ENCODE measurements around the gene ZNRD2.

Gene ZNRD2

DNA sequence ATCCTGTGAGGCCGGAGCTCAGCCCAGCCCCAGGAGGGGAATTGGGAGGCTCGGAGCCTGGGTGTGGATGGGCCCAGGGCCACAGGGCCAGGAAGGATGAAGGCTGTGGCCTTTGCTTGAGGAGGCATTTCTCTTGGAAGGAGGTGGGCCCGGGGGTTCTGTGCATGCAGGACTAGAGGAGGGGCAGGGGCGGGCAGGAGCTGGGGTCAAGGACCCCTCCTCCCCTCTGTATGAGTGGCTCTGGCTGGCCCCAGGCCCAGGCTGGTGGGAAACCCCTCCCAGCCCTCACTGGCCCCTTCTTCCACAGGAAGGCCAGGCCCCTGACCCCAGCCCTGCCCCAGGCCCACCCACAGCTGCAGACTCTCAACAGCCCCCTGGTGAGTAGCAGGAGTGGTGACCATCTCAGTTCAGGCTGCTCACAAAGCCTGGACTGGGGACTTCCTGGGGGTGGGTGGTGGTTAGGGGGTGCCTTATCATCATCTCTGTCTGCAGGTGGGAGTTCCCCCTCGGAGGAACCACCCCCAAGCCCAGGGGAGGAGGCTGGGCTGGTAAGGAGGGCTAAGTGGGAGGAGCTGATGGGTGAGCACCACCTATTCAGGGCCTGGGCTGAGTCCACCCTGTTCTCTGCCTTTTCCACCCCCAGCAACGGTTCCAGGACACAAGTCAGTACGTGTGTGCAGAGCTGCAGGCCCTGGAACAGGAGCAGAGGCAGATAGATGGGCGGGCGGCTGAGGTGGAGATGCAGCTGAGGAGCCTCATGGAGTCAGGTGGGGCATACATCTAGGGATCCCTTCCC, 19.4 kb downstream of the ZNRD2 start:
- DNase-seq: no peak

DNA sequence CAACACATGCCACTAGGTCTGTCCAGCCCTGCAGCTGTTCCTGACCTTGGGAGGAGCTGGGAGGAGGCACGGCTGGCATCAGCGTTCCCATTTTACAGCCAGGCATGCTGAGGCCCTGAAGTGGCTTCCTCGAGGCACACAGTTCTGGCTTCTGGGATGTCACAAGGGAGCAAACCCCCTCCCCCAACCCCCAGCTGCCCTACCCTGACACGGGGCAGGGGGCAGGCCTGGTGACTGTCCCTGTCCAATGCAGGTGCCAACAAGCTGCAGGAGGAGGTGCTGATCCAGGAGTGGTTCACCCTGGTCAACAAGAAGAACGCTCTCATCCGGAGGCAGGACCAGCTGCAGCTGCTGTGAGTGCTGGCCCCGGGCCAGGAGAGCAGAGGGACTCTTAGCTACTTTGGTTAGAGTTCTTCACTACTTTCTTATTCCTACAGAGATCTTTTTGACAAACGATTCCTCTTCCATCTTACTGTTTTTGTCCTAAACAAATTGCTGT, 20.0 kb downstream of the ZNRD2 start:
- no peak for DNase-seq

DNA sequence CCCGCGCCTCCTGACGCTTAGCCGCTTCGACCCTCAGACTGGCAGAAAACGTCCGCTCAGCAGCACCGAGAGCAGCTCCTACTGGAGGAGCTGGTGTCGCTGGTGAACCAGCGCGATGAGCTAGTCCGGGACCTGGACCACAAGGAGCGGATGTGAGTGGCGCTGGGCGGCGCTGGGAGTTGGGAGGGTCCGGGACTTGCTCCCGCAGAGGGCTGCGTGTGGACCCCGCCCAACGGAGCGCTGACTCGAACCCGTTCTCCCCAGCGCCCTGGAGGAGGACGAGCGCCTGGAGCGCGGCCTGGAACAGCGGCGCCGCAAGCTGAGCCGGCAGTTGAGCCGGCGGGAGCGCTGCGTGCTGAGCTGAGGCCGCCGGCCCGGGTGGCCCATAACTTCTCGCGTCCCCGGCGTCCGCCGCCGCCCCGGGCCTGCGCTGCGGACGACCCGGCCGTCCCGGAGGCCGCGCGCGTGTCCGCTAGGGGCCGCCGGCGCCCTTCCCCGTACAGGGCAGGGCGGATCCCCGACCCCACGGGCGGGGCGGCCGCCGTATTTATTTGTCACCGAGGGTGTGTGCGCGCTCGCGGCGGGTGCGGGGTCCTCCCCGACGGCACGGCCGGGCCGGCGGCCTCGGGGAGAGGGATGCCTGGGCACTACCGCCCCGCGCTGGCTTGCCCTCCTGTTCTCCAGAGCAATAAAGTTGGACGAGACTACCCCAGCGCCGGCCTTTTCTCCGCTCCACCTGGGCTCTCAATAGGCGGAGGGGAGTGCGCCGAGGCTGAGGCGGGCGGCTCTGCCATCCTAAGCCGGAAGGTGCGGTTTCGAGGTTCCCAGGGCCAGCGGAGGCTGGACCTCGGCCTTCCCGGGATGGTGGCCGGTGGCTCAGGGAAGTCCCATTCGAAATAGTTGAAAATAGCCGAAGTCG, 21.9 kb downstream of the ZNRD2 start:
- no peak for DNase-seq

DNA sequence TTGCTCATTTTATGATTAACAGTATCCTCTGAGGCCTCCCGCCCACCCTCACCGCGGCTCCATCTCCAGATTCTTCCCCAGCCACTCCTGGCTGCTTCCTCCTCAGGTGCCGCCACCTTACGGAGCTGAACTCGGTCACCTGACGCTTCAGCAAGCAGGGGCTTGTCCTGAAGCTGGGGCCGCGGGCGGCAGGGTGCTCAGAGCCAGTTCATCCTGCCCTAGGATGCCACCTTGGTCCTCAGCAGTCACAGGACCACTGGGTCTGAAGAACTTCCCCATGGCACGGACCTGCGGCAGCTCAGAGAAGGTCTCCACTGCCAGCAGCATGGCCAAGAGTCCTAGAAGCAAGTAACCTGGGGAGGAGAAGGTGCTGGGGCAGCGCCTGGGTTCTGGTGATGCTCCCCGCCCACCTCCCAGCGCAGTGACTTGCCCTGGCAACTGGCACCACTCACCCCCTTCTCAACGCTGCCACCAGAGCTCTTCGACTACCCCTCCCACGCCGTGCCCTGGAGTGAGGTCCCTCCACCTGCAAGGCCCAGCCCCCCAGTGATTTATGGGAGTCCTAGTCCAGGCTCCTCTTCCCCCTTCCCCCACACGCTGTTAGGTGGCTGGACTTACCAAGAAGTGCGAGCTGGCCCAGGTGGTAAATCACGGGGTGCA, 22.7 kb downstream of the ZNRD2 start:
- no peak for DNase-seq

DNA sequence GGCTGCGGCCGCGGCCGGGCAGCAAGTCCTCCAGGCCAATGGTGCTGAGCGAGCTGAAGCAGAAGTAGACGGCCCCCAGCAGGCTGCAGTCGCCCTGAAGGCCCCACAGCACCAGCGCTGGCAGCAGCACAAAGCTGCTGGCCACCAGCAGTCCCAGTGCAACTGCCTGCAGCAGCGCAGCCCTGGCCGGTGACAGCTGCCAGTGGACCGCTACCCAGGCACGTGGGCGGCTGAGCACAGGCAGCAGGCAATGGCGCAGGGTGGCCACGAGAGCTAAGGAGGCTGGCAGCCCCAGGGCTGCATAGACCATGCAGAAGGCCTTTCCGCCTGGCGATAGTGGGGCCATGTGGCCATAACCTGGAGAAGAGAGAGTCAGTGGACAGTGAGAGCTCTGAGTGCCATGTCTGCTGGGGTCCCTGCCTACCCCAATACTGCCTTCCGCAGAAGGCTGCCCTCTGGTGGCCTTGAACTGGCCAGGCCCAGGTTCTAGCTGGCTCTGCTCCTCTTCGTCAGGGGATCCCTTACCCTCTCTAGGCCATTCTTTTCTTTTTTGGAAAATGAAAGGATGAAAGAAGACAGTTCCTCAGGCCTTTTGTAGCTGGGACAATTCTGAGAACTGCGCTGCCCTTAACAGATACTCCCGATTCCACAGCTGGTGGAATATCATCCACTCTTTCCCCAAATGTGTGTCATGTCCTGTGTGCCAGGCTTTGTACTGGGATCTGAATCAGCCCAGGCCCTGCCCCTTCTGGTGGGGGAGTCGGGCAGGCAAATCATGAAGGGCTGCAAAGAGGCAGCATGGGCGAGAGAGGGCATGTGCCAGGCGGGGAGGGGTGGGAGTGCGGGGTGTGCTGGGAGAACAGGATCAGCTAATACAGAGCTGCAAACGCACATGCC, 23.5 kb downstream of the ZNRD2 start:
- DNase-seq: no peak

DNA sequence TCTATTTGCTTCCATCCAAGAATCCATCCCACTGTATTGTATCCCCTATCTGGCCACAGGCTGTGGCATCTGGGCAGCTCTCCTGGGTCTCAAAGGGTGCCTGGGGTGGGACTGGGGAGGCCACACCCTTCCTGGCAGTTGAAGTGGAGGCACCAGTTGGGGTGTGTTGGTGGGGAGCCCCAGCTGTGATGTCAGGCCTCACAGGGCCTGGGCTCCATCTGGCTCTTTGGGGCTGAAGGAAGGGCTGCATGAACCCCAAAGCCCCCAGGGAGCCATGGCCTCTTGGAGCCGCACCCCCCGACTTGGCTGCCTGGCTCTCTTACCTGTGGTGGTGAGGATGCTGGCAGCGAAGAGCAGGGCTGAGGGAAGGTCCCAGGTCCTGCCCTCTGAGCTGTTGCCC, 24.9 kb downstream of the ZNRD2 start:
- no peak for DNase-seq

DNA sequence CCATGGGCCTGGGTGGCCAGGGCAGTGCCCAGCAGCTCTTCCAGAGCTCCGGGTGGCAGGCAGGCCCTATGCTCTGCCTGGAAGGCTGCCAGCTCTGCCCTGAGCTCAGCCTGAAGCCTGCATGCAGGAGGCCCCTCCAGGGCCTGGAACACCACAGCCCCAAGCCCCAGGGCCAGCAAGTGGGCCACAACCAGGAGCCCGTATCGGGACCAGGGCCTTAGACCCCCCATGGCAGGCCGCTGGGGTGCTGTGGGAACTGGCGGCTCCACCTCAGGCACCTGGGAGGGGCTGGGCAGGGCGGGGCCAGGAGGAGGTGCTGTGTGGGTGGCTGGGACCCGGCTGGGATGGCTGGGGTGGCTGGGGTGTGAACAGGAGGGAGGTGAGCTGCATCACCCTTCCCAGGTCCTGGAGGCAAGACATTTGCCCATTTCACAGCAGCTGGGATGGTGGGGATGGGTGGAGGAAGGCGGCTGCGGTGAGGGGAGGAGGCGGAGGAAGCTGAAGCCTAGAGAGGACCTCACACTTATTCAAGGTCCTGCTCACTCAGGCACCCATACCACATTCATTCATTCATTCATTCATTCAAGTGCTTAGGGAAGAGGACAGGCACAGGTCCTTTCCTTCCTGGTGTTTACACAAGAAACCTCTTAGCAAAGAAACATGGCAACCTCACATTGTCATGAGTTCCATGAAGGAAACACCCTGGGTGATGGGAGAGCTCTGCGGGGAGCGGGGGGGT, 25.4 kb downstream of the ZNRD2 start, which contains the start of gene KCNK7:
TSS of gene KCNK7 (minus strand) at position 258 of the 739 bp plus-strand sequence. CDS start at position 230, 28 bp downstream.
- DNase-seq: no peak

DNA sequence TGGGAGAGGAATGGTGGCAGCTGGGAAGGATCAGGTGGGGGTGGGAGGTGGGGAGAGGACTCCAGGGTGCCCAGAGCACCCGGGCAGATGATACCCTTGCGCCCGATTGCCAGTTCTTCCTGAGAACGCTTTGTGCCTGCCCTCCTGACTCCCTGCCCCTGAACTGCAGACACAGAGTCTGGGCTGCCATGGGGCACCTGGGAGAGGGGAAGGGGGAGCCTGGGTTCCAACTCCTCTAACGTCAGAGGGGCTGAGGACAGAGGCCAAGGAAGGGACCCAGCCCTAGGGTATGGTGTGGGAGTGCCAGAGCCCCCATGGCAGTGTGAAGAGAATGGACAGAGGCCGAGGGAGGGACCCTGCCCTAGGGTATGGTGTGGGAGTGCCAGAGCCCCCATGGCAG, 26.2 kb downstream of the ZNRD2 start:
- DNase-seq: no peak

DNA sequence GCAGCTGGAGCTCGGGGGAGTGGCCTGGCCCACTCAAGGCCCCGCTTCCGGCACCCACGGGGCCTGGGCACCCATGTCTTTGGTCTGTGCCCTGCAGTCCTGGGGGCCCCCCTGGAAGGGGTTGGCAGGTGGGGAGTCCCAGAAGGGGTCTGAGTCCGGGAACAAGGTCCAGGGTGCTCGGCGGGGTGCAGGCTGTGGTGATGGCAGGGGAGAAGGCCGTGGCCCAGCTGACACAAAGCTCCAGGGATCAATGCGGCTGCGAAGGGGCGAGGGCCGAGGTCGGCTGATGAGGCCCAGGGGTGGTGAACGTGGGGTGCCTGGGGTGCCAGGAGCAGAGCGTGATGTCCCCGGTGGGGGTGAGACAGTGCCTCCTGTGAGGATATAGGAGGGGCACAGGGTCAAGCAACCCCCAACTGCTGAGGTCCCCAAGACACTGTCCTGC, 28.0 kb downstream of the ZNRD2 start:
- no peak for DNase-seq

DNA sequence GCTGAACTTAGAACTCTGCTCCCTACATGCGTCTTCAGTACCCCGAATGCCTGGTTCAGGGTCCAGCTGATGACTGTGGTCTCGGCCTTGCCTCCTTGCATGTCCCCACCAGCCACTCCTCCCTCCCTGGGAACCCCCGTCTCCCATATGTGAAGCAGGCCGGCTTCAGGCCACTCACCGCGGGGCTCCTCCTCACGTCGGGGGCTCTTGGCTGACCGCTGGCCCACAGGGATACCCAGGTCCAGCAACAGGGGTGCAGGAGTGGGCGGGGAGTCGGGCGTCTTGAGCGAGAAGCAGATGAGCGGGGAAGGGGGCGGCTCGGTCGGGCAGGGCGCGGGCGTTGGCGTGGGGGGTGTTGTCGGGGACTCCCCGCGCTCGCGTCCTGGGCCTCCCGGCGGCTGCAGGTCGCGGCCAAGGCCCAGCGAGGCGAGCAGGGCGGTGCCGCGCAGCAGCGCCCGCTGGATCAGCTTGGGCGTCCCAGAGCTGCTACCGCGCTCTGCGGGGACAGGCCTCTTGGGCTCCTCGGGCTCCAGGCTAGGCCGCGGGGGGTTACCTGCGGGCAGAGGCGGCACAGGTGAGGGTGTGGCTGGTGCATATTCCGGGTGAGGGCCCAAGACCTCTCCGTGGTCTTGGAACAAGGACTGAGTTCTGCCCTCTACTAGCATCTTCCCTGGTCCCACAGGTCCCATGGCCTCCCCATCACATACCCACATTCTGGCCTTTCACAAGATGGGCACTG, 29.1 kb downstream of the ZNRD2 start:
- no peak for DNase-seq

DNA sequence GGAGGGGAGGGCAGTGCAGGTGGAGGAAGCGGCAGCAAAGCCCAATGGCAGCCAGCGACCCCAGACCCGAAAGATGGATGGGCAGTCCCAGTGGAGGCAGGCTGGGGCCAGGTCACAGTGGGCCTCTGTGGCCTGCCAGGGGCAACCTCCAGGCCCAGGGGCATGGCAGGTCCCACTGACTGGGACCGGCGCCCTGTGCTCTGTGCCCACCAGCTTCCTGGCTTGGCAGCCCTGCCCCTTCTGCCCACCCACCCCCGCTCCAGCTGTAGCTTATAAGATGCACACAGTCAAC, 29.6 kb downstream of the ZNRD2 start:
- no peak for DNase-seq

DNA sequence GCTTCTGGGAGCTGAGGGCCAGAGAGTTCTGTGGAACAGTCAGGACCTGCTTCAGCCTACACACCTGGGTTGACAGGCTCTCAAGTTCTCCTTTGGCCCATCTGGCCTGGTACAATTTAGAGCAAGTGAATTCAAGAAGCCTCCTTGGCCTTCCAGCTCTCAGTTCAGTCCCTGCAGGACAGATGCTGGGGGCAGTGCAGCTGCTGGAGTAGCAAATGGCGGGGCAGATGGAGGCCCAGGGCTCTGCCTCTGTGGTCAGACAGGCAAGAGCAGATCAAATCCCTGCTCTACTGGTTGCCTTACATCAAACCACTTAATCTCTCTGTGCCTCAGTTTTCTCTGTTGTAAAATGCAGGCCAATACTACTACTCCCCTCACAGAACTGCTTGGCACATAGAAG, 34.0 kb downstream of the ZNRD2 start:
- no peak for DNase-seq

DNA sequence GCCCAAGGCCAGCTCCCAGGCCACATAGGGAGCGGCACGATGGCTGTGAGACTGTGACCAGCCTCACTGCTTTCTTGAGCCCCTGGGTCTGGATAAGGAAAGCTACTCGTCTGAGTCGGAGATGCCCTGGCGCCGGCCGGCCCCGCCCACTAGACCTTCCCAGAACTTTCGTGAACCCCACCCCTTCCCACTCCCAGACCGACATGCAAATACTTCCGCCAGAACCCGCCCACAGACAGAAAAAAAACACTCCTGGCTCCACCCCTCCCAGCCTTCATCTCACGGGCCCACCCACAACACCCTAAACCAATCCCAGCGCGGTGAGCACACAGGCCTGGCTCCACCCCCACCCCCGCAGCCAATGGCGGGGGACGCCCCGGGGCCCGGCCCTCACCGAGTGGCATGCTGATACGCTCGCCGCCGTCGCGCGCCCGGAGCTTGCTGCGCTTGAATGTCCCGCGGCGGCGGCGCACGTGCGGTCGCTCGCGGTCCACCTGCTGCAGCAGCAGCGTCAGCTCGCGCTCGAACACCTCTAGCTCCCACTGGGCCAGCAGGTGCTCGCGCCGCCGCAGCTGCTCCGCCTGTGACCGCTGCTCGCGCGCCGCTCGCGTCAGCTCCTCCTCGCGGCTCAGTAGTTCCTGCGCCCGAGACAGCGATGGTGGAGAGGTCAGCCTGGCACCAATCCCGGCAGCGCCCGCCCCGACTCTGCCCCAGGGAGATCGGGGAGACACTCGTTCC, 36.8 kb downstream of the ZNRD2 start:
- no peak for DNase-seq

DNA sequence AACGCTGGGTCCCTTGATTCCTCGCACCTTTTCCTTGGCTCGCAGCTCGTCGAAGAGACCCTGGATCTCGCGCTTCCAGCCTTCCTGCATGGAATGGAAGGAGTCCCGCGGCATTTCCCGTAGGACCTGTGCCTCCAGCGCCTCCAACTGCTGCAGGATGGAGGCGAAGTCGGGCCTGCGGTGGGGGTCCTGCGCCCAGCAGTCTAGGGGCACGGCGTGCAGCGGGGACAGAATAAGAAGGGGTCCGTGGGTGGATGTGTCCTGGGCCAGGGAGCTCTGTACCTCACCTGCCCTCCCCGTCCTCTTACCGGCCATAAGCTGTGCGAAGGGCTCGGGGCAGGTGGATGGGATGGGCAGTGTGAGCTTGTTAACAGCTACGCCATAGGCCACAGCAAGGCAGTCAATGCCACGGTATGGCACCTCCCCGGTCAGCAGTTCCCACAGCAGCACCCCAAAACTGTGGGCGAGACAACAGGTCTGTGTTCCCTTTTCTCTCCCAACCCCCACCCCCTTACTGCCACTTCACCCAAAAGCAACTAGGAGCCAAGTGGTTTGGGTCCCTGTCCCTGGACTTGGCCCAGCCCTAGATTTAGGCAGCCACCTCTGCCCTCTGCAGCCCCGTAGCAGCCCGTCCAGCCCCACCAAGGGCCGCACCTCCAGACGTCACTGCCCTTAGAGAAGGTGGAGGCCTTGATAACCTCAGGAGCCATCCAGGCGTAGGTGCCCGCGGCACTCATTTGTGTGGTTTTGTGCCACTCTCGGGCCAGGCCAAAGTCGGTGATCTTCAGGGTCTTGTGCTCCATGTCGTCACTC, 37.5 kb downstream of the ZNRD2 start:
- no peak for DNase-seq

DNA sequence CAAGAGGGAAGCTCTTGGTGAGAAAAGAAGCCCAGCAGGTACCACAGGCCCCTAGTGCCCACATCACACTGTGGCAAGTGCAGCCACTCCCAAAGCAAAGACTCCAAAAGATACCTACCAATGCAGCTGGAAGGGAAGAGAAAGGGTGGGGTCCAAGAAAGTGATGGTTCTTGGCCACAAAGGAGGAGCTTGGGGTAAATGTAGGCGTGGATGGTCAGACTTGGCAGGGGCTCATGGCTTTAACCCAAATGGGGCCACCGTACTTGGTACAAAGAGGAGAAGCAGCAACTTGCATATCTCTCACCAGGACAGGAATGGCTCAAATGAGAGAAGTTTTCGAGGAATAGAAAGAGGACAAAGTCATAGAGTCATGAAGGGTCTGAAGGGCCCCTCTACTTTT, 39.0 kb downstream of the ZNRD2 start:
- no peak for DNase-seq

DNA sequence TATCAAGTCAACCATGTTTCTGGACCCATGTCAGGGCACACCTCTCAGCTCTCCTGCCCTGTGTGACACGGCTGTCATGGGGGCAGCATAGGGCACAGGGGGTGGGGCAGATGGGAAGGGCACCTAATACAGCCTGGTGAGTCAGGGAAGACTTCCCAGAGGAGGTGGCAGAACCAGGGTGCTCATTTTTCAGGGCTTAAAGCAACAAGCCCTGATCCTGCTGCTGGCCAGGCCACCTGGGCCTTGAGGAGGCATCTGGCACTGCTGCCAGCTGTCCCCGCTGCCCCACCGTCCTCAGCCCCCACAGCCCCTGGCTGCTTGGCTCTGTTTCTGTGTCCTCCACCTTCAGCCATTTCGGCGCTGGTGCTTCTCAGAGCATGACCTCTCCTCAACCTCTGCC, 39.4 kb downstream of the ZNRD2 start:
- no peak for DNase-seq

DNA sequence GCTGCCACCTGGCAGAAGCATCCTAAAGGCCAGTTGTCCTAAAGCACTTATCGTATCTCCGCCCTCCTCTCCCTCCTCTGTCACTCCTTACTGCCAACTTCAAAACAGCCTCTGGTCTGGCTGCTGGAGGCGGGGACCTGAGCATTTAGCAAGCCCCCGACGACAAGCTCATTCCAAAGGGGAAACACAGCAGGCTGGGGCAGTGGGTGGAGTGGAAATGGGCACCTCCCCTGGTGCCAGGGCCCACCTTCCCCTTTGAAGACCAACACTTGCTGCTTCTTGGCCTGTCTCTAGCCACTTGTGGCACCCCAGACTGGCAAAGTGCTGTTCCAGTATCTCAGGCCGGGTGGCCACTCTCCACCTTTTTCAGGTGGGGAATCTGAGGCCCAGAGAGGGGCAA, 40.1 kb downstream of the ZNRD2 start:
- no peak for DNase-seq

DNA sequence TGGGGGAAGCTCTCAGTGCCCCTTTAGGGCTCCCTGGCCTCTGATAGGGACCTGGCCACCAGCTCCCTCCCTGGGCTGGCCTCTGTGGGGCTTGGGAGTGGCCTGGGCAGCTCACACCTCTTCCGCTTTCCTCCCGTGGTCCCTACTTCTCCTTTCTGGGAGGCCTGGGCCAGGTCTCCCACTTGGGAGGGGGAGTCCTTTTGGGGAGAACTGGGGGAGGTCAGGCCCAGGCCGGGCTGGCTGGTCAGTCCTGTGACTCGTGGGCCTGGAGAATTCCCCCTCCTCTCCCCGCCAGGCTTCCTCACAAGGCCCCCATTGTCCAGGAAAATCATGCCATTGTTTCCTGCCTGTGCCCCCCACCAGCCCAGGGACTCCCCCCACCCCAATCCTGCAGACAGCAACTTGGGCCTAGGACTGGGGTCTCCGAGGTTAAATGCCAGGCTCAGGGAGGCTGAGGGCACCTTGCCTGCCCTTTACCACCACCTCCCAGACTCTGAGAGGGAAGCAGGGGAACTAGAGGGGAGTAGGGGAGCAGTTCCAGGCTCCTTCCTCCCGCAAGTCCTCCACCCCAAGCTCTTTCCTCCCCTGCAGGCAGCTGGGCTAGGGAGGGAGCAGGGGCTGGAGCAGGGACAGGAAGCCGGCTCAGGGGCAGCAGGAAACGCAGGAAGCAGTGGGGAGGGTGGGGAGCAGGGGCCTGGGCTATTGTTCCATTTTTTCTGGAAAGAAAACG, 40.9 kb downstream of the ZNRD2 start:
- no peak for DNase-seq
